M059J (cell line): ENCODE data around the gene PTTG1. TPM values are rescaled to one million over a fixed set of nuclear protein-coding genes. Genes with fewer than 3 reads are reported as not detected.

Experiments used
- DNase-seq: peaks from one replicate; pipeline ENCODE4 v3.0.0-alpha.2; 2012; ENCODE audit warnings: low read depth
- total RNA-seq: library from RNA; depleted of rRNA; stranded (reverse); fragments of >200 nt; shearing (Covaris generic); gene quantifications from 2 replicates; pipeline ENCODE4 v1.2.3, GENCODE V29; 2014

The PTTG1 gene
- total RNA-seq, 1 experiment from 2014 or later, result 1,224 TPM

GRCh38 chr5:160453751-160454150 lies 32.1 kb downstream of the PTTG1 start:
- no peak for DNase-seq

- no peak for DNase-seq
Measured at GRCh38 chr5:160455600-160455999, 33.9 kb downstream of the PTTG1 start.

GRCh38 chr5:160456480-160457177 lies 35.0 kb downstream of the PTTG1 start:
- no peak for DNase-seq

GRCh38 chr5:160457252-160457651 lies 35.6 kb downstream of the PTTG1 start:
- peak; percentile 44 for DNase-seq

GRCh38 chr5:160458806-160459800 lies 37.4 kb downstream of the PTTG1 start:
- DNase-seq, result no peak

- DNase-seq, result no peak
Measured at GRCh38 chr5:160460377-160461049, 38.9 kb downstream of the PTTG1 start.

- no peak for DNase-seq
Measured at GRCh38 chr5:160461378-160461777, 39.7 kb downstream of the PTTG1 start.

- no peak for DNase-seq
Measured at GRCh38 chr5:160462167-160462566, 40.5 kb downstream of the PTTG1 start.

GRCh38 chr5:160463227-160463626 lies 41.6 kb downstream of the PTTG1 start:
- DNase-seq, result no peak

- peak; percentile 89 for DNase-seq
Measured at GRCh38 chr5:160463740-160464465, 42.2 kb downstream of the PTTG1 start.

- no peak for DNase-seq
Measured at GRCh38 chr5:160464466-160464797, 42.8 kb downstream of the PTTG1 start.

- no peak for DNase-seq
Measured at GRCh38 chr5:160466116-160466515, 44.5 kb downstream of the PTTG1 start.

- DNase-seq, result peak; percentile 76
Measured at GRCh38 chr5:160466889-160467554, 45.4 kb downstream of the PTTG1 start.

GRCh38 chr5:160467555-160468362 lies 46.1 kb downstream of the PTTG1 start:
- peak; percentile 94 for DNase-seq

GRCh38 chr5:160468363-160468975 lies 46.8 kb downstream of the PTTG1 start:
- no peak for DNase-seq

- peak; percentile 31 for DNase-seq
Measured at GRCh38 chr5:160469156-160470144, 47.8 kb downstream of the PTTG1 start.

GRCh38 chr5:160470437-160471361 lies 49.0 kb downstream of the PTTG1 start:
- DNase-seq, result peak; percentile 54
